GM13977 (cell line): ENCODE data around the gene IDS.

Experiments
- DNase-seq: peaks from one replicate; pipeline ENCODE4 v3.0.0; 2012; ENCODE audit warnings: low spot score
- CTCF ChIP-seq: IDR thresholded peaks from 2 replicates; pipeline ENCODE4 v1.5.1; 2012; ENCODE audit warnings: mild to moderate bottlenecking, control low read depth; ENCODE audit not compliant: insufficient read depth; ENCODE audit errors: extremely low read depth, missing control alignments
- in situ Hi-C: fragments of 300-500 bp; cut with MboI; formaldehyde crosslinking; loops from one replicate; pipeline ENCODE4 v1.12.0; 2022; ENCODE audit warnings: low sequenced_read_pairs, low pct_unique_long_range_greater_than_20kb, mixed read lengths, inconsistent platforms; ENCODE audit not compliant: unreplicated experiment

IDS gene

GRCh38 chrX:149517308-149517707, 12.2 kb upstream of the IDS start:
- in situ Hi-C loops = no loop called here

GRCh38 chrX:149516604-149517003, 11.5 kb upstream of the IDS start:
- no peak for TF ChIP-seq CTCF
- DNase-seq = no peak
- in situ Hi-C loops = no loop called here

More at GRCh38 chrX:149517308-149517707, 12.2 kb upstream of the IDS start:
- TF ChIP-seq CTCF = no peak
- DNase-seq = no peak

GRCh38 chrX:149515954-149516602, 11.0 kb upstream of the IDS start:
- in situ Hi-C loops = no loop called here
- no peak for TF ChIP-seq CTCF
- DNase-seq = no peak

GRCh38 chrX:149513825-149514428, 8.8 kb upstream of the IDS start:
- DNase-seq = no peak
- in situ Hi-C loops = no loop called here
- TF ChIP-seq CTCF = no peak

GRCh38 chrX:149512225-149512885, 7.2 kb upstream of the IDS start:
- DNase-seq = peak; percentile 44
- peak; percentile 60 for TF ChIP-seq CTCF
- in situ Hi-C loops = no loop called here

- no peak for TF ChIP-seq CTCF
- no peak for DNase-seq
- in situ Hi-C loops = no loop called here
These were observed 6.0 kb upstream of the IDS start for GRCh38 chrX:149511081-149511480.
